GM19324 (cell line): ENCODE results near the gene ISLR.
"Not testable (repeated sequence)": the region's sequence is repeated elsewhere in the genome, so short reads cannot be mapped to it uniquely, and the experiment has no call there.

Experiments
- ATAC-seq: cut with Tn5 transposase; IDR thresholded peaks from one replicate; pipeline ENCODE4 v1.9.1; 2021; ENCODE audit warnings: mild to moderate bottlenecking, moderate library complexity; ENCODE audit not compliant: unreplicated experiment, low FRiP score

The ISLR gene

GRCh38 chr15:74136814-74137536 is 36.5 kb upstream of the ISLR start:
- no peak for ATAC-seq

- no peak for ATAC-seq
These were observed 36.0 kb upstream of the ISLR start for GRCh38 chr15:74137537-74137894.

- no peak for ATAC-seq
These were observed 34.9 kb upstream of the ISLR start for GRCh38 chr15:74138642-74139041.

GRCh38 chr15:74141591-74141990 is 31.9 kb upstream of the ISLR start:
- no peak for ATAC-seq

- ATAC-seq: no peak
These were observed 29.2 kb upstream of the ISLR start for GRCh38 chr15:74144153-74144775.

- no peak for ATAC-seq
These were observed 27.2 kb upstream of the ISLR start for GRCh38 chr15:74146277-74146800.

GRCh38 chr15:74147051-74147450 is 26.5 kb upstream of the ISLR start:
- ATAC-seq: no peak

GRCh38 chr15:74155766-74156417 is 17.6 kb upstream of the ISLR start:
- ATAC-seq: no peak

GRCh38 chr15:74156678-74157411 is 16.7 kb upstream of the ISLR start:
- no peak for ATAC-seq

GRCh38 chr15:74157868-74158827 is 15.4 kb upstream of the ISLR start:
- peak; percentile 19 for ATAC-seq

- ATAC-seq: peak; percentile 75
These were observed 14.5 kb upstream of the ISLR start for GRCh38 chr15:74158855-74159650.

GRCh38 chr15:74159773-74160172 is 13.7 kb upstream of the ISLR start:
- ATAC-seq: no peak

GRCh38 chr15:74160390-74160789 is 13.1 kb upstream of the ISLR start:
- ATAC-seq: not testable (repeated sequence)

GRCh38 chr15:74162195-74162536 is 11.3 kb upstream of the ISLR start:
- ATAC-seq: not testable (repeated sequence)

GRCh38 chr15:74165461-74165860 is 8.0 kb upstream of the ISLR start:
- ATAC-seq: no peak

- ATAC-seq: no peak
These were observed 5.6 kb upstream of the ISLR start for GRCh38 chr15:74167891-74168331.

- no peak for ATAC-seq
These were observed 4.8 kb upstream of the ISLR start for GRCh38 chr15:74168711-74169126.

- no peak for ATAC-seq
These were observed 3.3 kb upstream of the ISLR start for GRCh38 chr15:74170071-74170844.
